Measurements from ENCODE around the gene KRT75.

Gene KRT75

DNA sequence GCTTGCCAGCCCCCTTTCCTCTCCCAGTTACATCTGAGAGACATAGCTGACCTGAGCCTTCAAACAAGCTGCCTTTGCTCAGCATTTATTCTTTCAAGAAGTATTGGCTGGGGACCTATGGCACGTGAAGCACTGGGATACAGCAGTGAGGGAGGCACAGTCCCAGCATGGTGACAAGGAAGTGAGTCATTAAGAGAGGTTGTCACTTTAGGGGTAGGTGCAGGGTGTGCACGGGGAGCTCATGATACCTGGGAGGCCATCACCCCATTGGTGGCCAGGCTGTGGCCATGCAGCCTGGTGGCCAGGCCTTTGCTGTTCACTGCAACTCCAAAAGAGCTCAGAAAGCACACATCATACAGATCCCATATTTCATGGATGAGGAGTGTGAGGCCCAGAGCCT is 5.7 kb upstream of the KRT75 start:
- no peak for DNase-seq (ENCODE audit: low read depth)

DNA sequence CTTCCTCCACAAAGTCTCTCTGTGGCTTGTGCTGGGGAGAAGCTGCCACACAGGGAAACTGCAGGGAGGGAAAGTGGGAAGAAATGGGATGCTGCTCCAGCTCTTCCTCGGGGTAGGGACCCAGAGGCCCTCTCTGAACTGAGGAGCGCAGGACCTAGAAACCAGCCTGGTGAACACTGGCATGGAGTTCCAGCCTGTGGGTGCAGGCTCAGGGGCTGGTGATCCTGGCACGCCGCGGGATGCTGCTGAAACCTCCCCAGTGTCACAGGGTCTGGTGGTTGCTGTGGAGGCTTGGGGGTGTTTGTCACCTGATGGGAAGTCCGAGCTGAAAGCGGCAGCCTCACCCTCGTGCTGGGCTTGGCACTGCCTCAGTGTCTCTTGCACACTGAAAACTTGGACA is 5.2 kb upstream of the KRT75 start:
- no peak for DNase-seq (ENCODE audit: low read depth)

DNA sequence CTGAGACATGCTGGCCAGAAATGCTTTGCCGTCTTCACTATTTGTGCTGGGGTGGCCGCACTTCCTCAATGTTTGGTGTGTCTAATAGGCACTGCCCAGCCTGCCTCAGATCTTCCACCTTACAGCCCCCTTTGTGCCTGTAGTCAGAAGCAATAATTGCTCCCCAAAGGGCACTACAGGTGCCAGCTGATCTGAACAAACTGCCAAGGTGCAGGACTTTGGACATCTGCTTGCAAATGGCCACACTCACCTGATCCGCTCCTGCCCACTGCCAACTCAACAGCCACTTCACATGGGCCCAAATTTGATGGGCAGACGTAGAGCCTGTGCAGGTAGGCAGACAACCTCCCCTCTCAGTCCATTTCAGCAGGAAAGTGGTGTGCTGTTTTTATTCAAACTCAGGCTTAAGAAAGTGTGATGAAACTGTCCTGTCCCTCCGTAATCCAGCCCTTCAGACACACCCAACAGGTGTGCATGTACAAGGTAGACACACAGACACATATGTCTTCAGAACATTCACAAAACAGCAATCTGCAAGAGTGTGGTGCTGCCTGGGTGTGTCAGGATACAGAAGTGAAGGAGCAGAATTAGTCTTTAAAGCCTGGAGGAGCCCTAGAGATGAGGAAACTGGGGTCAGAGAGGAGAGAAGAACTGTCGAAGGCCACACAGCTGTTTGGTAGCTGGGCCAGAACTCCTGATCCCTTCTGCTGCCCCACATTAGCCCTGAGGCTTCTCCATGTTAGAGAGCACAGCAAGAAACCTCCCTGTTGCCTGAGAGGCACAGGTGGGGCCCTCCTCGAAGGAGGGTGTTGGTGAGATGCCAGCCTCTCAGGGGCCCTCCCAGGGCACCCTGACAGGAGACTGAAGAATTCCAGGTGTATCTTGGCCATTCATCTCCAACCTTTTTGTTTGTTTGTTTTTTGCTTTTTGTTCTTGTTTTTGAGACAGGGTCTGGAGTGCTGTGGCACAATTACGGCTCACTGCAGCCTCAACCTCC is 4.4 kb upstream of the KRT75 start:
- no peak for DNase-seq (ENCODE audit: low read depth)

DNA sequence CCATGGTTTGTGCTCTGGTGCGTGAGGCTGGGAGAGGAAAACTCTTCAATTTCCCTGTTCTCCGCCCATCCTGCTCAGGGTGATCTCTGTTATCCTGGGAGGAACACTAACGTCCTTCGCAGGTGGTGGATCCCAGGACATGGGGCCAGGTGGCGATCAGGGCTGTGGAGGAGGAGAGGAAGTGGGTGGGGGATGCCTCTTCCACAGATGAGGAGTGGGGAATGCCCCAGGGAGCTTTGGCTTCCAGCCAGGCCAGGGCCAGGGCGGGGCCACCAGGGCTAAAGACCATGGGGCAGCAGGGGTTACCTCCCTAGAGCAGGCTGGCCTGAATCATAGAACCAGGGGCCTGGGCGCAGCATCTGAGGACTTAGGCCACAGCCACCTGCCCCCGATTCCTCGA is 3.3 kb upstream of the KRT75 start:
- DNase-seq (ENCODE audit: low read depth), result no peak

DNA sequence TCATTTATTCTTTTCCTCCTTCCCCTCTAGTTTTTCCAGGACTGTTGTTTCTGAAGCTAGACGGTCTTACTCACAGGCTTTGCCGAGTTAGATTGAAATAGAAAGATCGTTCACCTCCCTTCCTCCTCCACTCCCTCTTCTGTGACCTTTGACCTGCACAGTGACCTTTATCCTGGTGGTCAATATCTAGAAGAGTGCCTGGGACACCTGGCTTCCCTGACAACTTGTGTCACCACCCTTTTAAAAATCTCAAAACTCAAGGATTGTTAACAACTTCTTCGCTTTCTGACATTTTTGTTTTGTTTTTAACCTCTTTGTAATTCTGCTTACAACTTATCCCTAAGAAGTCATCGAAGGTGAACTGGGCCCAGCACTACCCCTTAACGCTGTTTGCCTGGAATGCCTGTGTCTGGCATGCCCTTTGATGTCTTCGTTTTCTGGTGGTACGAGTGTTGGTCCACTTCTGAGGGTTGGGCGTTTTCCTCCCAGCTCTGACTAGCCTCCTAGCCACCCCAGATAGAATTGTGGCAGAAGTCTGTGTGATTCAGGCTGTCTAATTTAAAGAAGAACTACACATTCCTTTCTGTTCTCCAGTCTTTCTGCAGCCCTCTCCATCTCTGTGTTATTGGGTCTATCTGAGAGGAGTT is 2.8 kb upstream of the KRT75 start:
- DNase-seq (ENCODE audit: low read depth), result no peak

DNA sequence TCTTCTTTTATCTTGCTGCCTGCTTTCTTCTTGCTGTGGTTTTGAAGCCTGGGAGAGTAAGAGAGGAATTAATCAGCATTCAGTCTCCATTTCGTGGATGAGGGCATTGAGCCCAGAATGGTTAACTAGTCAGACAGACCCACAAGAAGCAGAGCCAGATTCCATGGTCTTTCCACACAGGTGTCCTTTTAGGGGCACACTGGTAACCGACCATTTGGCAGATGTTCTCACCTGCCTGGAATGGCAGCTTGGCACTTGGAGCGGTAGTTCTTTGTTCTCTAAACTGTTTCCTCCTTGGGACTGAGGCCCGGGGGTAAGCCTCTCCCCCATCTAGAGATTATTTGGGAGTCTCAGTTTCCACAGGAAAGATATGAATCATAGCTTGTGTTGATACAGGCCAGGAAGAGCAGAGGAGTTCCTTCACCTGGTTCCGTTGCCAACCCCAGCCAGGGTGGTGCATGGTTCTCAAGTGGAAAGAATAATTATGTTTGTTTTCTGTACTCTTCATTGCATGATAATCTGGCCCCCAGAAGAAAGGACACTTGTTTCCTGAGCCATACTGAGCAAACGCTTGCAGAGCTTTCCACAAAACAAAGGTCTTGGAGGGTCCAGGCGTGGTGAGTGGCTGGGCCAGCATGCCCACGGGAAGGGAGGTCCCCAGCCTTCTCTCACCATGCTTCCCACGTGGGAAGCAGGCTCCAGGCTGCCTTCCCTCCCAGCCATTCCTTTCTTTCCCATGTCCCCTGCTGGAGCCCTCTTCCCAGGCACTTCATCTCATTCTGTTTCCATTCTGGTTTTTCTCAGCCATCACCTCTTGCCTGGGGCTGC is 2.0 kb upstream of the KRT75 start:
- DNase-seq (ENCODE audit: low read depth), result no peak

DNA sequence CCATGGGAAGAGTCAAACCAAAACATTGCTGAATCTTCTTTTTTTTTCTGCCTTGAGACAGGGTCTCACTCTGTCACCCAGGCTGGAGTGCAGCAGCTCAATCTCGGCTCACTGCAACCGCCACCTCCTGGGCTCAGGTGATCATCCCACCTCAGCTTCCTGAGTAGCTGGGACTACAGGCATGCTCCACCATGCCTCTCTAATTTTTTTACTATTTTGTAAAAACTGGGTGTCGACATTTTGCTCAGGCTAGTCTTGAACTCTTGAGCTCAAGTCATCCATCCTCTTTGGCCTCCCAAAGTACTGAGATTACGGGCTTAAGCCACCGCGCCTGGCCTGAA is 1.5 kb upstream of the KRT75 start:
- no peak for DNase-seq (ENCODE audit: low read depth)

DNA sequence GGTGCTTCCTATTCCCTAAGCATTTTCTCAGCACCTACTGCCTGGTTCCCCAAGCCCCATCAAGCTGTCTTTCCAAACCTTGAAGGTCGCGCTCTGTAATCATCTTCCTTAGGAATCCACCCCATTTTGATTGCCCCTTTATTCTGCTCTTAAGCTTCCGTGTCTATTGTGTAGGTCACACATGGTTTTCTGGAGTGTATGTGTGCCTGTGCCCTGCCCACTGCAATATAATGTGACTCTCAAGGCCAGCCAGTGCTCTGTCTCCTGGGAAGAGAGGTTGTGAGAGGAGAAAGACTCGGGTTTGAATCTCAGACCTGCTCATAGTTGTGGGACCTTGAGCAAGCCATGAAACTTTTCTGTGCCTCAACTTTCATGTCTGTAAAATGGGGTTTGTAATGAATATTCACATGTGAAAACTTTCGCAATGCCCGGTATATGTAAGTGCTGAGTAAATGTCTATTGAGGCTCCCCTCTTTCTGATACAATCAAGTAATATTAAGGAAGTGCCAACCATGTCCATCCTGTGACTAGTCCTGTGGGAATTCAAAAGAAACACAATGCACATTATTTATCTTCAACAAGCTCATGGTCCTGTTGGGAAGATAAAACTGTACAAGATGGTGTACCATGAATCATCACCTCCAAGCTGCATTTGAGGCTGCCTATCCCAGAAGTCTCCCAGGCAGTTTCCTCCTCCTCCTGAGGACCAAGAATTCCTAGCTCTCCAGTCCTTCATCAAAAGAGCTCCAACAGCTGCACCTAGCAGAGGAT is 774 bp upstream of the KRT75 start:
- no peak for DNase-seq (ENCODE audit: low read depth)

DNA sequence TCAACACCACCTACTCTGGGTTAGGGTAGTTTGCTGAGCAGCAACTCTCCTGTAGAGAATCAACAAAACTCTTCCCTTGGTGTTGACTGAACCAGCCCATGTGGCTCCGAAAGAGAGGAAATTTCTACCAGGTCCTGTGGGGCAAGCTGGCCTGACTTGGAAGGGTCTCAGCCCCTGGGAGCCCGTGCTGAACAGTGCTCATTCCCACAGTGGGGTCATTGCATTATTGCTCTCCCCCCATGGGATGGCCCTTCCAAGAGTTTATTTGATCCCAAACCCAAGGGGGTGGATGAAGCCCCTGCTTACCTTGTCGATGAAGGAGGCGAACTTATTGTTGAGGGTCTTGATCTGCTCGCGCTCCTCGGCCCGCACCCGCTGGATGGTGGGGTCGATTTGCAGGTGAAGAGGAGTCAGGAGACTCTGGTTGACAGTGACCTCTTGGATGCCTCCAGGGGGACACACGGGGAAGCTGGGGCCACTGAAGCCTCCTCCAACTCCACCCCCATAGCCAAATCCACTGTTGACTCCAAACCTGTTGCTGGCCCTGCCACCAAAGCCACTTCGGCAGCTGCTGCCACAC is 580 bp downstream of the KRT75 start:
- DNase-seq (ENCODE audit: low read depth), result no peak

DNA sequence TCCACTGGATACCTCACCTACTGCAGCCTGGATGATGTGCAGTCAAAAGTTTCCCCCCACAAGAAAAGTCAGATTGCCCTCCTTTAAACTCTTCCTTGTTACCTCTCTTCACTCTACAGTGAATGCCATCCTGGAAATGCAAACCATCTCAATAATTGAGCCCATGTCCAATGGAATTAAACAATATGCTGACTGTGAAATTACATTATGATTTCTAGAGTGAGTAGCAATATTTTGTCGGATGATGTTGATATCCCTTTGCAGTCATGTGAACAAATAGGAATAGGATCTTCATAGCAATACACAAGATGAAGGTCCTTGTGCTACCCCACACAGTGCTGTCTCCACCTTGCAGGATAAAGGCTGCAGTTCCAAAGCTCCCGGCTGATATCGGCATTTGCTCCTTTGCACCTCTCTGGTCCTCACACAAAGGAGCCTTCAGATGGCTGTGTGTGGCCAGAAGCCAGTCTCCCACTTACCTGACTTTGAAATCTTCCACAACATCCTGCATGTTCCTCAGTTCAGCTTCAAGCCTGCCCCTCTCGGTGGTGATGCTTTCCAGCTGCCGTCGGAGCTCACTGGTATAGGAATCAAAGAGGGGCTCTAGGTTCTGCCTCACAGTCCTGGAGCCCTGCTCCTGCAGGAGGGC is 1.5 kb downstream of the KRT75 start:
- DNase-seq (ENCODE audit: low read depth), result no peak

DNA sequence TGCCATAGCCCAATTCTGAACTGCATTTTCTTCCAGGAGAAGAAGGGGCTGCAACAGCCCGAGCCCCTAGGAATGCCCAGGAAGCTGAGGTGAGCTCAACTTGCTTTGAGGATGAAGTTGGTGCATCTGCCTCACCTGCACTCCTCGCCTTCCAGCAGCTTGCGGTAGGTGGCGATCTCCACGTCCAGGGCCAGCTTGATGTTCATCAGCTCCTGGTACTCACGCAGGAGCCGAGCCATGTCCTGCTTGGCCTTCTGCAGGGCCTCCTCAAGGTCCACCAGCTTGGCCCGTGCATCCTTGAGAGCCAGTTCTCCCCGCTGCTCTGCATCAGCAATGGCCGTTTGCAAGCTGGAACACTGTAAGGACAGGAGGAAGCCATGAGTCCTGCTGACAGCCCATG is 6.0 kb downstream of the KRT75 start:
- DNase-seq (ENCODE audit: low read depth), result no peak

DNA sequence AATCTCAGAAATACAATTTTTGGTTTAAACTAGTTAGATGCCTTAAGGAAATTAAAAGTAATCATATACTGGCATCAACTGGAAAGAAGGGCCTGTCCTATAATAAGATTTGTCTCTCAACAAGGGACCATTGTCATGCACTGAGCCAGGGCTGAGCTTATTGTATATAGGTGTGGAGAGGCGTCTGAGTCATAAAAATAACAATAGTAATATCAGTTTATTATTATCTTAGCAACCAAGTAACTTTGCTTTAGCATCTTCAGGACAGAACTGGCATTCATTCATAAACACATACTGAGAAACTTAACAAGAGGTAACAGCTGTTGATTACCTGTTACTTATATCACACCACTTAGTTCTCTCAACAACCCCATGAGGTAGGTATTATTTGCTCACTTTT is 7.1 kb downstream of the KRT75 start:
- DNase-seq (ENCODE audit: low read depth), result no peak

DNA sequence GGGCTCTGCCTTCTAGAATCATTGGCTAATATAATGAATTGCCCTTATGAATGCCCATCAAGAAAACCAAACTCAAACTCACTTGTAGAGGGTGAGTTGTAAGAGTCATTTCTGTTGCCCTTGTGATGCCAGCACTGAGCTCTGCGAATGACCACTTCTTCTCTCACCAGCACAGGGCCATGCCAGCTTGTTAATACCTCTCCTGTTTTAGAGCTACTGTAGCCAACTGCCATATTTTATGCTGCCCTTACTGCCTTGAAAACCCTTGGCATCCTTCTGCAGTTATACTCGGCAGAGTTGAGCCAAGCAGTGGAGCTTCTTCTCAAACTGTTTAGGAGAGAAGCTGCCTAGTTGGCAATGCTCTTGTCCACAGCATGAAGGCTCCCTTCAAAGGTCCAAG is 8.1 kb downstream of the KRT75 start:
- no peak for DNase-seq (ENCODE audit: low read depth)

DNA sequence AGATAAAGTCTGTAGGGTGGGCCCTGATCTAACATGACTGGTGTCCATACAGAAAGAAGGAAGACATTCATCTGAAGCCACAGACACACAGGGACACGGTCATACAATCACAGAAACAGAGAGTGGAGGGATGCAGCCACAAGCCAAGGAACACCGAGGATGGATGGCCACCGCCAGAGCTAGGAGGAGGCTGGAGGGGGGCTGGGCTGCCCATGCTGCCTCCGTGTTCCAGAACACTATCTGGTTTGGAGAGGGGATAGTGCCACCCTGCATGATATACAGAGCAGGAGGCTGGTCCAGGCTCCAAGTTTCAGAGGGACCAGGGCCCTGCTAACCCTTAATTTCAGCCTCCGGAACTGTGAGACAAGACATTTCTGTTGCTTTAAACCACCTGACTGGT is 8.7 kb downstream of the KRT75 start:
- DNase-seq (ENCODE audit: low read depth), result no peak

DNA sequence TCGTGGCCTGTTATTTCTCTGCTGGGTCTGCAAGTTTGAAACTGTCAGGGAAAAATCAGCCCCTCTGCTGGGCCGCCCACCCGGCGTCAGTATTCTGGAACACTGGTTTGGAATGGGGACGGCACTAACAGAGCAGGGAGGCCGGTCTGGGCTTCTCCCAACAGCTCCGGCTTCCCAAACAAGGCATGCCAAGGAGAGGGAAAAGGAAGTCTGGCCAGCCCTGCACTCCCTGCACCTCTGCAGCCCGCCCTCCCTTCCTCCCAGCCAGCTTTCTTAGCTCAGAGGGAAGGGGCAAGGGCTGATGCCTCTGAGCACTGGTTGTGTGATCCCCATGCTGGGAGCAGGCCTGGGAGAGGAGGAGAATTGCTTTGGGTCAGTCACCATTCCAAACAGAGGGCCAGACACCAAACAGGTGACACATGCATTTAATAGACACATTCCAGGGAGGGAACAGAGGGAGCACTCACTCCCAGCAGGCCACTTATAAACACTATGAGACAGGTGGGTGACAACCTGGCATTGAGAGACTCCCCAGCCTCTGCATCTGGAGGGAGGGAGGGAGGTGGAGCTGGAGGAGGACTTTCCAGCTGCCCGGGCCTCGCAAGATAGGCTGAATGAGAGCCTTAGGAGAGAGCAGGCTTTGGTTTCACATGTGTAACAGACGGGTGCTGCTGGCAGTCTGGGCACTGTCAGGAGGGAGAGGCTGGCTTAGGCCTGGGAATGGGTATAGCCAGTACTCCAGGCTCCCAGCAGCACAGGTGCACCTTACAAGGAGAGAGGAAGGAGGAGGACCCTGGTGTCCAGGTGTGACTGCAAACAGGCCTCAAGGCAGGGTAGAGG is 10.3 kb downstream of the KRT75 start:
- DNase-seq (ENCODE audit: low read depth), result no peak

DNA sequence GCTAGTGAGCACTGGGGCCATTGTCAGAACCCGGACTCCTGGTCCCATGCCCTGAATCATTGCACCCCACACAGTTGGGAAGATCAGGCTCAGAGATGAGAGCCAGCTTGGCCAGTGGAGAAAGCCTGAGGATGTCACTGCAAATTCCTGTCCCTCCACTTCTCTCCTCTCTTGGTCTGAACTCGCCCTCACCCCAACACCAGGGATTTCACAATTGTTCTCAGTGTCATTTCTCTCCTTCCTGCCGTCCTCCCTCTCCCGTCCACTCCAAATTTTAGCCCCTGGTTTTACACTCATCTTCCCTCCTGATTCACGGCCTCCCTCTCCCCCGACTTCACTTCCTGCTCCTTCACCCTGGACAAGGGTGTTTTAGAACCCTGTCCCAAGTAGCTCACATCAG is 11.1 kb downstream of the KRT75 start:
- no peak for DNase-seq (ENCODE audit: low read depth)

DNA sequence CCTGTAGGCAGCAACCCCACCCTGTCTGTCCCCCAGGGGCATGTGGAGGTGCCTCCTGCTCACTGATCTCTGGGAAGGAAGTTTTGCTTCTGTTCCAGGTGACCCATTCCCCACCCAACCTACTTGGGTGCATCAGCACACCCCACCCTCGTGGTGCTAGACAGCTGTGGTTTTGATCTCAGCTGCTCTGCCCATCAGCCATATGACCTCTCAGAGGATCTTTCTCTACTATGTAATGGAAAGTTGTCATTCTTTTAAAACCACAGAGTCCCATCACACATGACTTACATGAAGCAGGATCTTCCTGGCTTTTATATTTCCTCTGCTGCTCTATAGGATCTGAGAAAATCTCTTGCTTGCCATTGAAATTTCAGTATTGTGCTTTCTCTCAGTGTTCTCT is 14.5 kb downstream of the KRT75 start:
- no peak for DNase-seq (ENCODE audit: low read depth)

DNA sequence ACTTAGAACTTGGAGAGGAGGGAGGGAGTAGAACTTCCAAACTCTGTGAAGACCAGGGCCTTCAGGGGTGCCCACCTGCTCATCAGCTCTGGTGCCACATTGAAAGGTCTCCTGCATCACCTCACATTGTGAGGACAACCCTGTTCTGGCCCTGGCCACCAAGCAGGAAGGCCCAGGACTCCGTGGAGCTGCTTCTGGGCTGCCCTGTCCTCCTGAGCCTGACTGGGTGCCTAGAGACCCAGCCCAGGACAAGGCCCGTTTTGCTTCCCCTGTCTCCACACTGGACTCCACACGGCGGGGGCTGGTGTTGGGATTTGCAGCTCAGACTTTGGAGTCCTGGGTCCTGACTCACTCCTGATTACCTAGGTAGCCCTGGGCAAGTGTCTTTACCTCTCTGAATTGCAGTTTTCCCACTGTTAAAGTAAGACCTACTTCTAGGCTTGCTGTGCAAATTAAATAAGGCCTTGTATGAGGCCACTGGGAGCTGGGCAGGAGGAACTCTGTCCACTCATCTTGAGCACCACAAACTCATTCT is 15.5 kb downstream of the KRT75 start:
- no peak for DNase-seq (ENCODE audit: low read depth)

DNA sequence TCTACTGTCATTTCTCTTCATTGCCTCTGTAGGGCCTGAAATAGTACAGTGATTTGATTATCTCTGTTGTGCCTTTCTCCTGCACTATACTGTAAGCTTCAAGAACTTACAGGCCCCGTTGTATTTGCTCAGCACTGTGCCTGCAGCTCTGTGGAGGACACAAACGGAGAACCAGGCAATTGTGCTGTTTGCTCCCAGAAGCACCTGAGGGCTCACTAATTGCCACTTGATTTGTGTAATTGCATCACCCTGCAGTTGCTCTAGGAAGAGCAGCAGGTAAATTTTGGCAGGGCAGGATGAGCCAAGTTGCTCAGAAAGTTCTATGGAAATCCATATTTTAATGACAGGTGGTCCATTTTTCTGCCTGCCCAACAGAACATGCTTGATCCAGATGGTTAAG is 16.4 kb downstream of the KRT75 start:
- DNase-seq (ENCODE audit: low read depth), result no peak

DNA sequence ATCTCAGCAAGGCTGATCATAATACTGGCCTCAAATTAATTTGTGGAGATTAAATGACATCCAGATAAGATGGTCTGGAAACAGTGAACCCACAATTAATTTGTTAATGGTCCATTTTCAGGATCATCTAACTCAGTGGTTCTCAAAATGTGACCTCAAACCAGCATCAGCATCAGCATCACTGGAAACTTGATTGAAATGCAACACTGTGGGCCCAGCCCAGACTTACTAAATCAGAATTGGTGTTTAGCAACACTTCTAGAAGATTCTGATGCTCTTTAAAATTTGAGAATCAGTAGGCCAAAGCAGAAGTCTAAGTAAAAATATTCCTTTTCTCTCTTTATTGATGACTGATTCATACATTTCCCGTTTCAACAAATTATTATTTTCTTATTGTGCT is 17.4 kb downstream of the KRT75 start:
- no peak for DNase-seq (ENCODE audit: low read depth)

All from fibroblast of gingiva (primary cell).